Hepatocyte (in vitro differentiated cells): ENCODE results near the gene RFT1. TPM values are rescaled to one million over a fixed set of nuclear protein-coding genes. Genes with fewer than 3 reads are reported as not detected.

Experiments used
- DNase-seq: peaks from one replicate; pipeline ENCODE4 v3.0.0-alpha.2; 2016; ENCODE audit warnings: low spot score
- H2AFZ ChIP-seq: fragments of 200-600 bp; sonication (generic); 2 replicates; pipeline ENCODE4 v1.6.0; 2016; ENCODE audit warnings: antibody characterized with exemption, mild to moderate bottlenecking
- H3K27ac ChIP-seq: fragments of 200-600 bp; sonication (generic); 2 replicates; pipeline ENCODE4 v1.5.1; 2016; ENCODE audit warnings: mild to moderate bottlenecking
- H3K27me3 ChIP-seq: fragments of 200-600 bp; sonication (generic); 2 replicates; pipeline ENCODE4 v1.6.1; 2016
- H3K36me3 ChIP-seq: fragments of 200-600 bp; sonication (generic); replicated peaks from 2 replicates; pipeline ENCODE4 v1.5.1; 2016; ENCODE audit warnings: low read depth; ENCODE audit not compliant: insufficient read depth
- H3K4me1 ChIP-seq: fragments of 200-600 bp; sonication (generic); 2 replicates; pipeline ENCODE4 v1.5.1; 2016; ENCODE audit warnings: mild to moderate bottlenecking, moderate library complexity; ENCODE audit not compliant: insufficient read depth
- H3K4me2 ChIP-seq: fragments of 200-600 bp; sonication (generic); 2 replicates; pipeline ENCODE4 v1.6.0; 2016
- H3K4me3 ChIP-seq: fragments of 200-600 bp; sonication (generic); 2 replicates; pipeline ENCODE4 v1.5.1; 2016; ENCODE audit warnings: mild to moderate bottlenecking
- H3K79me2 ChIP-seq: fragments of 200-600 bp; sonication (generic); 2 replicates; pipeline ENCODE4 v1.6.0; 2017; ENCODE audit warnings: mild to moderate bottlenecking
- H3K9me2 ChIP-seq: fragments of 200-600 bp; sonication (generic); replicated peaks from 2 replicates; pipeline ENCODE4 v1.6.0; 2017; ENCODE audit warnings: mild to moderate bottlenecking; ENCODE audit not compliant: insufficient read depth
- H3K9me3 ChIP-seq: fragments of 200-600 bp; sonication (generic); 2 replicates; pipeline ENCODE4 v1.5.1; 2016; ENCODE audit warnings: low read depth, mild to moderate bottlenecking
- H4K20me1 ChIP-seq: fragments of 200-600 bp; sonication (generic); 2 replicates; pipeline ENCODE4 v1.6.0; 2016; ENCODE audit warnings: mild to moderate bottlenecking; ENCODE audit not compliant: insufficient read depth, poor library complexity, severe bottlenecking
- CTCF ChIP-seq: fragments of 200-600 bp; sonication (generic); IDR thresholded peaks from 2 replicates; pipeline ENCODE4 v1.5.1; 2016; ENCODE audit warnings: antibody characterized with exemption, mild to moderate bottlenecking; ENCODE audit not compliant: poor library complexity
- EZH2 ChIP-seq: fragments of 200-600 bp; sonication (generic); IDR thresholded peaks from 2 replicates; pipeline ENCODE4 v1.6.1; 2016; ENCODE audit warnings: antibody characterized with exemption, mild to moderate bottlenecking, borderline replicate concordance
- EZH2phosphoT487 ChIP-seq: fragments of 200-600 bp; sonication (generic); IDR thresholded peaks from one replicate; pipeline ENCODE4 v1.6.1; 2018; ENCODE audit warnings: antibody characterized with exemption, mild to moderate bottlenecking, low read depth, moderate library complexity; ENCODE audit not compliant: unreplicated experiment, severe bottlenecking
- WGBS: methylation state at CpG from one replicate; pipeline ENCODE4 v1.1.6; 2016; ENCODE audit warnings: low lambda C conversion rate; ENCODE audit errors: missing lambda C conversion rate; 5-methylcytosine and 5-hydroxymethylcytosine counted together
- polyA plus RNA-seq: library from polyadenylated mRNA; unstranded; fragments of >200 nt; fragmentation: Nextera tagmentation; extraction: Ambion mirVana; gene quantifications from 2 replicates; pipeline ENCODE4 v1.2.1, GENCODE V29; 2016
- total RNA-seq: library from RNA; depleted of rRNA; stranded (reverse); fragments of >200 nt; gene quantifications from 2 replicates; pipeline ENCODE4 v1.2.3, GENCODE V29; 2014

RFT1 gene
- total and polyA plus RNA-seq, 2 experiments from 2014 or later, result 15.9 to 32.0 TPM

- Histone ChIP-seq H3K9me3 (no peaks in the 10 kb centered on the region), H3K4me2 (no peak overlapping the region), H3K9me2 (no peaks in the 10 kb centered on the region), H3K79me2 (no peaks in the 10 kb centered on the region), H3K27ac (peak overlapping the region; percentile 29), H3K4me3 (no peak overlapping the region), H3K27me3 (no peaks in the 10 kb centered on the region), H4K20me1 (no peaks in the 10 kb centered on the region), H2AFZ (no peak overlapping the region), H3K4me1 (peaks cover 5% of the 10 kb centered on the region), H3K36me3 (no peaks in the 10 kb centered on the region)
- WGBS, result 94% methylated on average over 1 of the region's 1 CpG
- DNase-seq, result no peak
- TF ChIP-seq EZH2 (no peak), CTCF (no peak), EZH2phosphoT487 (no peak)
Observed at GRCh38 chr3:53109190-53109589, 21.0 kb downstream of the RFT1 start.

GRCh38 chr3:53104762-53105161 lies 25.5 kb downstream of the RFT1 start:
- Histone ChIP-seq H2AFZ (no peak overlapping the region), H3K4me3 (no peak overlapping the region), H3K27me3 (no peaks in the 10 kb centered on the region), H3K27ac (no peak overlapping the region), H3K9me3 (no peaks in the 10 kb centered on the region), H3K4me2 (no peak overlapping the region), H3K4me1 (peaks cover 5% of the 10 kb centered on the region), H3K79me2 (no peaks in the 10 kb centered on the region), H3K9me2 (no peaks in the 10 kb centered on the region), H4K20me1 (no peaks in the 10 kb centered on the region), H3K36me3 (no peaks in the 10 kb centered on the region)
- TF ChIP-seq EZH2phosphoT487, result no peak
- TF ChIP-seq CTCF, result no peak
- no peak for TF ChIP-seq EZH2
- 65% methylated on average over 3 of the region's 3 CpGs for WGBS
- no peak for DNase-seq

GRCh38 chr3:53103397-53104296 lies 26.6 kb downstream of the RFT1 start:
- Histone ChIP-seq H4K20me1 (no peaks in the 10 kb centered on the region), H3K4me1 (no peaks in the 10 kb centered on the region), H3K27me3 (no peaks in the 10 kb centered on the region), H3K9me2 (no peaks in the 10 kb centered on the region), H3K36me3 (no peaks in the 10 kb centered on the region), H3K4me2 (no peak overlapping the region), H3K79me2 (no peaks in the 10 kb centered on the region), H3K4me3 (no peak overlapping the region), H3K9me3 (no peaks in the 10 kb centered on the region), H2AFZ (no peak overlapping the region), H3K27ac (no peak overlapping the region)
- WGBS, result 83% methylated on average over 16 of the region's 16 CpGs
- DNase-seq, result no peak
- TF ChIP-seq EZH2phosphoT487 (no peak), CTCF (no peak)
